Rectal smooth muscle tissue (tissue), 1 donor: Measurements from ENCODE around the gene USP54.
A peak's percentile ranks its signal among the peaks of the same experiment; 100 is the strongest.
"Not testable (repeated sequence)": the region's sequence is repeated elsewhere in the genome, so short reads cannot be mapped to it uniquely, and the experiment has no call there.

Experiments
- H3K27ac ChIP-seq: one replicate; pipeline ENCODE4 v1.7.0; 2013; ENCODE audit warnings: low read depth, low read length, inconsistent platforms
- H3K27me3 ChIP-seq: one replicate; pipeline ENCODE4 v1.7.0; 2013; ENCODE audit warnings: low read length; ENCODE audit not compliant: control insufficient read depth, insufficient read depth
- H3K36me3 ChIP-seq: one replicate; pipeline ENCODE4 v1.7.0; 2013; ENCODE audit warnings: low read length; ENCODE audit not compliant: control insufficient read depth, insufficient read depth
- H3K4me1 ChIP-seq: one replicate; pipeline ENCODE4 v1.7.0; 2013; ENCODE audit warnings: low read length; ENCODE audit not compliant: control insufficient read depth, insufficient read depth
- H3K4me3 ChIP-seq: one replicate; pipeline ENCODE4 v1.7.0; 2013; ENCODE audit warnings: low read length
- H3K9ac ChIP-seq: one replicate; pipeline ENCODE4 v1.7.0; 2013; ENCODE audit warnings: low read length

Gene USP54

DNA sequence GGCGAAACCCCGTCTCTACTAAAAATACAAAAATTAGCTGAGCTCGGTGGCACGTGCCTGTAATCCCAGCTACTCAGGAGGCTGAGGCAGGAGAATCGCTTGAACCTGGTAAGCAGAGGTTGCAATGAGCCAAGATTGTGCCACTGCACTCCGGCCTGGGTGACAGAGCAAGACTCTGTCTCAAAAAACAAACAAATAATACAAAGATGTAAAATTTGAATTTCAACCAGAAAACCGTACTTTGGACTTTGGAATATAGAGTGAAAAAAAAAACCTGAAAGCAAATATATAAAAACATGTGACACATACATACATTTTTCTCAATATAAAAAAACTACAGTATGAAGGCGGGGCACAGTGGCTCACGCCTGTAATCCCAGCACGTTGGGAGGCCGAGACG, 29.8 kb upstream of the USP54 start:
- H3K36me3 ChIP-seq, H3K4me1 ChIP-seq, H3K9ac ChIP-seq, H3K4me3 ChIP-seq, H3K27me3 ChIP-seq, H3K27ac ChIP-seq: not testable (repeated sequence)

DNA sequence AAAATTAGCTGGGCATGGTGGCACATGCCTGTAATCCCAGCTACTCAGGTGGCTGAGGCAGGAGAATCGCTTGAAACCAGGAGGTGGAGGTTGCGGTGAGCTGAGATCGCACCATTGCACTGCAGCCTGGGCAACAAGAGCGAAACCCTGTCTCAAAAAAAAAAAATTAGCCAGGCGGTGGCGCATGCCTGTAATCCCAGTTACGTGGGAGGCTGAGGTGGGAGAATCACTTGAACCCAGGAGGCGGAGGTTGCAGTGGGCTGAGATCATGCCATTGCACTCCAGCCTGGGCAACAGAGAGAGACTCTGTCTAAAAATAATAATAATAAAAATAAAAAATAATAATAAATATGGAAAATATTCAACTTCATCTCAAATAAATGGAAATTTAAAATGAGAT, 26.0 kb upstream of the USP54 start:
- H3K27me3 ChIP-seq, H3K9ac ChIP-seq, H3K36me3 ChIP-seq, H3K4me1 ChIP-seq, H3K4me3 ChIP-seq, H3K27ac ChIP-seq: not testable (repeated sequence)

GRCh38 chr10:73614720-73615119, 23.6 kb upstream of the USP54 start:
- Histone ChIP-seq H3K27me3 (no peaks in the 10 kb centered on the region), H3K9ac (no peak overlapping the region), H3K27ac (no peak overlapping the region), H3K4me1 (no peaks in the 10 kb centered on the region), H3K4me3 (no peak overlapping the region), H3K36me3 (no peaks in the 10 kb centered on the region)

DNA sequence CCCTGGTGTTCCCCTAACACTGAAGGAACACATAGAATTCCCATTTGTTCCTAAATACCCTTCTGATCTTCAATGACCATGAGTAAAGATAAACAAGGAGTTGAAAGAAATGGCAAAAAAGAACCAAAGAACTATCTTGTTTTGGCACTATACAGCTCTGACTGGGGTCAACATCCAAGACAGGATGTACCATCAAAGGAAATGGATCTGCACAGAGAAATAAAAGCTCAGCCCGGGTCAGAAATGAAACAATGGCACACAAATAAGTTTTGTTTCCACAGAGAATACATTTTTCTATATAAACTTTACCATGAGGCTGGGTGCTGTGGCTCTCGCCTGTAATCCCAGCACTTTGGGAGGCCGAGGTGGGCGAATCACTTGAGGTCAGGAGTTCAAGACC, 18.0 kb upstream of the USP54 start:
- no peak overlapping the region for H3K9ac ChIP-seq
- no peaks in the 10 kb centered on the region for H3K27me3 ChIP-seq
- no peak overlapping the region for H3K27ac ChIP-seq
- no peak overlapping the region for H3K4me3 ChIP-seq
- H3K4me1 ChIP-seq: no peaks in the 10 kb centered on the region
- no peaks in the 10 kb centered on the region for H3K36me3 ChIP-seq

- H3K9ac ChIP-seq: no peak overlapping the region
- no peak overlapping the region for H3K4me3 ChIP-seq
Observed at GRCh38 chr10:73601486-73601921, 10.4 kb upstream of the USP54 start.

DNA sequence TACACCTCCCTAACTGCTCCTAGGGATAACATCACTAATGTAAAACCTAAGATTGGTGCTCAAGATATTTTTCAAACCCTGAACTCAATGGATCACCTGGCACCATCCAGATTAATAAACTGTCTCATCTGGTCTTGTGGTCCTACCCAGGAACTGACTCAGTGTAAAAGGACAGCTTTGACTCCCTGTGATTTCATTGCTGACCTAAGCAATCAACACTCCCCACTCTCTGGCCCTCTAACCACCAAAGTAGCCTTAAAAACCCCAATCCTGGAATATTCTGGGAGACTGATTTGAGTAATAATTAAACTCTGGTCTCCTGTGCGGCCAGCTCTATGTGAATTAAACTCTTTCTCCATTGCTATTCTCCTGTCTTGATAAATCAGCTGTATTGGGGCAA, 6.2 kb upstream of the USP54 start:
- Histone ChIP-seq H3K9ac (no peak overlapping the region), H3K4me1 (no peaks in the 10 kb centered on the region), H3K4me3 (no peak overlapping the region), H3K27ac (no peak overlapping the region), H3K27me3 (no peaks in the 10 kb centered on the region), H3K36me3 (no peaks in the 10 kb centered on the region)

More at GRCh38 chr10:73601486-73601921, 10.4 kb upstream of the USP54 start:
- H3K27me3 ChIP-seq: no peaks in the 10 kb centered on the region
- no peaks in the 10 kb centered on the region for H3K36me3 ChIP-seq
- no peak overlapping the region for H3K27ac ChIP-seq
- H3K4me1 ChIP-seq: no peaks in the 10 kb centered on the region

- H3K9ac ChIP-seq: no peak overlapping the region
- H3K27ac ChIP-seq: no peak overlapping the region
- no peaks in the 10 kb centered on the region for H3K36me3 ChIP-seq
- no peak overlapping the region for H3K4me3 ChIP-seq
- H3K4me1 ChIP-seq: peaks cover 9% of the 10 kb centered on the region
- no peaks in the 10 kb centered on the region for H3K27me3 ChIP-seq
Observed at GRCh38 chr10:73593812-73594211, 2.7 kb upstream of the USP54 start.

DNA sequence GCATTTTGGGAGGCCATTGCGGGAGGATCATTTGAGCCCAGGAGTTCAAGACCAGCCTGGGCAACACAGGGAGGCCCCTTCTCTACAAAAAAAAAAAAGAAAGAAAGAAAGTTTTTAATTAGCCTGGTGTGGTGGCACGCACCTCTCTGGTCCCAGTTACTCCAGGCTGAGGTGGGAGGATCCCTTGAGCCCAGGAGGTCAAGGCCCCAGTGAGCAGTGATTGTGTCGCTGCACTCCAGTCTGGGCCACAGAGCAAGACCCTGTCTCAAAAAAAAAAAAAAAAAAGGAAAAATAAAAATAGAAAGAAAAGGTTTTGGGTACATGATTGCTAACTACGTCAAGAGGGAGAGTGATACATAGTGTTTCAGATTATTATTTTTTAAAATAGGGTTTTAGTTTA, 2.0 kb upstream of the USP54 start:
- Histone ChIP-seq H3K9ac (no peak overlapping the region), H3K27me3 (no peaks in the 10 kb centered on the region), H3K4me1 (peaks cover 9% of the 10 kb centered on the region), H3K36me3 (no peaks in the 10 kb centered on the region), H3K27ac (no peak overlapping the region), H3K4me3 (no peak overlapping the region)

- Histone ChIP-seq H3K27me3 (no peaks in the 10 kb centered on the region), H3K4me3 (peak overlapping the region; percentile 27), H3K9ac (no peak overlapping the region), H3K36me3 (no peaks in the 10 kb centered on the region), H3K4me1 (peaks cover 9% of the 10 kb centered on the region), H3K27ac (peak overlapping the region; percentile 72)
Observed at GRCh38 chr10:73591935-73592699, 975 bp upstream of the USP54 start.

DNA sequence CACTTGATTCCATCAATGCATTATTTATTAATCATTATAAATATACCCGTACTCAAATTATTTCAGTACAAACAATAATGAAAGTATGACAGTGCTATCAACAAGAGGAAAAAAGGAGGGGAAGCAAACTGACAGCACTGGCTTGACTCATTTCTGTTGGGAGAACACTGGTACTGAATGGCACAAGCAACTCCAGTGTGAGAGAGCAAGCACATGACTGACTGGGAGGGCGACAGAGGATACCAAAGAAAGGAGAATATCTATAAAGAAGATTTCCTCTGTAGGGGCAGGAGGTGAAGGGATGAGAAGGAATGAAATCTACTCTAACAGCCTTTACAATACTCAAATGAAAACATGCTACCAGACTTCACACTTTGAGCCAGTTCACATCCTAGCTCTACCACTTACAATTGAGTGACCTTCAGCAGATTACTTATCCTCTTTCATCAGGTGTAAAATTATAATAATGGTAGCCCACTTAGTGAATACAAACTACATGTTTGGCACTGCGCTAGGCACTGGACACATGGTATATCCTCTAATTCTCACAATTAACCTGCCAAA, 1.5 kb downstream of the USP54 start:
- Histone ChIP-seq H3K9ac (no peak overlapping the region), H3K27me3 (no peaks in the 10 kb centered on the region), H3K27ac (peak overlapping the region; percentile 4), H3K36me3 (no peaks in the 10 kb centered on the region), H3K4me3 (no peak overlapping the region), H3K4me1 (peaks cover 13% of the 10 kb centered on the region)

GRCh38 chr10:73588656-73589055, 2.5 kb downstream of the USP54 start:
- Histone ChIP-seq H3K9ac (no peak overlapping the region), H3K36me3 (no peaks in the 10 kb centered on the region), H3K27ac (no peak overlapping the region), H3K27me3 (no peaks in the 10 kb centered on the region), H3K4me1 (peaks cover 13% of the 10 kb centered on the region), H3K4me3 (no peak overlapping the region)

- no peaks in the 10 kb centered on the region for H3K27me3 ChIP-seq
- peaks cover 8% of the 10 kb centered on the region for H3K4me1 ChIP-seq
- H3K36me3 ChIP-seq: no peaks in the 10 kb centered on the region
- H3K27ac ChIP-seq: peak overlapping the region; percentile 74
- no peak overlapping the region for H3K9ac ChIP-seq
- H3K4me3 ChIP-seq: no peak overlapping the region
Observed at GRCh38 chr10:73586583-73586984, 4.6 kb downstream of the USP54 start.

- H3K9ac ChIP-seq: no peak overlapping the region
- peaks cover 4% of the 10 kb centered on the region for H3K4me1 ChIP-seq
- no peak overlapping the region for H3K27ac ChIP-seq
- no peak overlapping the region for H3K4me3 ChIP-seq
- no peaks in the 10 kb centered on the region for H3K27me3 ChIP-seq
- no peaks in the 10 kb centered on the region for H3K36me3 ChIP-seq
Observed at GRCh38 chr10:73585327-73585726, 5.8 kb downstream of the USP54 start.
